GM18526 (cell line): Measurements from ENCODE around the gene ALDH1A3.

Experiments used
- POLR2A ChIP-seq: IDR thresholded peaks from 3 replicates; pipeline ENCODE4 v1.6.1; 2011; ENCODE audit not compliant: insufficient read length; ENCODE audit errors: extremely low read depth

Gene ALDH1A3

DNA sequence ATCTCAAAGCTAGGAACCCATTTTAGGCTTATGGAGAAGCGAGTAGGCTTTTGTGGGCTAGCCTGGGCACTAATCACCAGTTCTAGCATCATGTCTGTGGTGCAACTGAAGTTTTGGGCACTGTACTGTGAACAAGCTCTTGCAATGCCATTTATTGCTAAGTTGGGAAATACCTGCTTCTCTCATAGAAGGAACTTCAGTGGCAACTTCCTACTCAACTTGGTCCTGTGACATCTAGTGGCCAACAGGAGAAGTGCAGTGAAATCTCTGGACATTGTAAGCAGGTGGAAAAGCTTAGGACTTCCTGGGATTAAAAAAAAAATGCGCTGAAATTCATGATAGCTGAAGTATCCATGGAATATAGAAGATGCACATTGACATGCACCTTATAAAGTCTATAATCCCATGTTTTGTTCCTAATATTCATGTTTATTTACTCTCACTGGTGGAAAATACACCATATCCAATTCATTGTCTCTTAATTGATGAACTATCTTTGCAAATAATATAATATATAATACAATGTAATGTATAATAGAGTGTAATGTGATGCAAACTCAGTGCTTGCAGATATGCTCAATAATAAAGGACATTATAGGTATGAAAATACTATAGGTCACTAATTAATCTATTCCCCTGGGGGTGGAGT is 6.5 kb upstream of the ALDH1A3 start:
- TF ChIP-seq POLR2A: no peak

DNA sequence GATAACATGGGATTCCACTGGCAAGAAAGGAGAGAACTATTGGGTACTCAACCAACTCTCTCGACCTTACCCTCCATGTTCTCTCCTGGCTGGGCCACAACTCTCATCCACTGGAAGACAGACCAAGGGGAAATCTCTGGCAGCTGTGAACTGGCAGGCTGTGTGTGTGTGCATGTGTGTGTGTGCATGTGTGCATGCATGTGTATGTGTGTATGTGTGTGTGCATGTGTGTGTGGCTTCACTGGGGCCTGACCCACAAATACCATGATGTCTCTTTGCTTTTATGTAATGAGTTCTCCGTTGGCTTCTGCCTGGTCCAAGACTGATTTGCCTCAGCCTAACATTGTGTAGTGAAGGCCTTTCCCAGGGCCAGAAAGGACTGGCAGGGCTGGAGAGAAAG is 4.1 kb upstream of the ALDH1A3 start:
- no peak for TF ChIP-seq POLR2A

DNA sequence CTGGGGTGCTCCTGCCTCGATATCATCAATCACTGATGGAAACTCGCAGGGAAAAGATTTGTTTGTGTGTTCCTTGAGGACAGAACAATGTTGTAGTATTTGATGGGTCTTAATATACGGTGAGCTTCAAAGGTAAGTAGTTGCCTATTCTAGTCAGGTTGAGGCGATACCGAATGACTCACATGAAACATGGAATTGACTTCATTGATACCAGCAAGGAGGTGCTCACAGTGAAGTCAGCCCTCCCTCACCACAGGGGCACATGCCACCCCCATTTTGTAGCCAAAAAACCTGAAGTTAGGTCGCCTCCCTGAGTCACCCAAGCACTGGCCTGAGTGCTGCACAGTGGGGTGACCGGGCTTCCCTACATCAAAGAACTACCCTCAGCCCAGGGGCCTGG is 3.7 kb upstream of the ALDH1A3 start:
- no peak for TF ChIP-seq POLR2A

DNA sequence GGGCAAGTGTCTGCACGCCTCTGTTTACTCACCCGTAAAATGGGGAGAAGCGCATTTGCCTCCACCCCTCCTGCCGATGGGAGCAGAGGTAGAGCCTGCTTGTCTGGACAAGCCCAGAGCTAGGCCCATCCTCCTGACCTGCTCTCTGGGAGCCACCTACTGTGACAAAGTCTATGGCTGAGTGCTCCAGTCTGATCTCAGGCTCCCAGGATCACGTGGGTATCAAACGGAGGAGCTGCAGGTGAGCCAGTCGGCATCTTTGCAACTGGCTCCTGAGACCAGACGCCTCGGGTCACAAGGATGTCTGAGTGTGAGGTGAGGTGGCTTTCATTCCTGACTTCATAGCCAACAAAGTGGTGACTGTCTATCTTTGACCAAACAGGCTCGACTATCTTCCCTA is 2.1 kb upstream of the ALDH1A3 start:
- TF ChIP-seq POLR2A: no peak

DNA sequence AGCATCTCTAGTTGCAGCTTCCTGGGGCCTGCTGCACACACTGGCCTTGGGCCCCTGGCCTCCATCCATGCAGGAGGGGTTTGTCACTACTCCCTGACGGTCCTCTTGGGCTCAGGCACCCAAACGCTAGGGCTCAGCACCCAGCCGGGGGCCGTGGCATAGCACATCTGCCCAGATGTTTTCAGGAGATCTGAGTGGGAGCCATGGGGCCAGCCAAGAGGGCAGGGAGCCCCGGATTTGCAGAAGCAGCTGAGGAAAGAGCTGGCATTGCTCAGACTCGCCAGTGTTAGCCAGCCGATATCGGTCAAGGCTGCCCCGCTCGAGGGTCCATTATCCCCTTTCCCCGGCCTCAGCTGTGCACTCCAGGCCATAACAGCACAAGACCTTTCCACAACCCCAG is 1.5 kb upstream of the ALDH1A3 start:
- TF ChIP-seq POLR2A: no peak

DNA sequence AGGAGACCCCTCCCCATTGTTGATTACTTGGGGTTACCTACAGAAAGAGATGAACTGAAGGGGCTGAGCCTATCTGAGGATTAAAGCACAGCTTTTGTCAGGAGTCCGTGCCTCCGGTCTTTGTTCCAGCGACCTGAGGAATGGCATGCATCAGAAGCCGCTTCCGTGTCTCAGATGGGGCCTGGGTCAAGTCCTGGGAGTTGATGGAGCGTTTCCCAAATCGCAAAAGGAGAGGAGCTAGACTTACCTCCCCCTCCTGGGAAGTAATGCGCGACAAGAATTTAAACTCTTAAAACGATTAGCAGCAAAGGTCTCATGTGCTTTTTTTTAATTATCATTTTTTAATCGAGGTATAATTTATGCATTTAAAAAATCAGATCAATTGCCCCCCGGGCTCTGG is 983 bp upstream of the ALDH1A3 start:
- no peak for TF ChIP-seq POLR2A

DNA sequence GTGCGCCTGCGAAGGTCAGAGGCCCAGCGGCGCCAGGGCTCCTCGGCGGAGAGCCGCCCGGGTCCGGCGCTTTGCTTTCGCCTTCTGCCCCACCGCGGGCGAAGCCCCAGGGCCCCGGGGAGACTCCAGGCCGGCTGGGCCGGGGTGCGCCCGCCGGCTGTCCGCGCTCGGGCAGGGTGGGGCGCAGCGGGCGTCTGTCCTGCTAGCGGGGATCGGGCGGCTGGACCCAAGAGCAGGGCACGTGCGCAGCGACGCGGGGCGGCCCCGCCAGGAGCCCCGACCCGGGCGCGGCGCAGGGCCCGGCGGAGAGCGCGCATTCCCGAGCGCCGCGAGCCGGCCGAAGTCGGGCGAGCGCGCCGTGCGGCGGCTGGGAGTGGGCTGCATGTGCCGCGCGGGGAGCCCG is 569 bp upstream of the ALDH1A3 start:
- TF ChIP-seq POLR2A: no peak

DNA sequence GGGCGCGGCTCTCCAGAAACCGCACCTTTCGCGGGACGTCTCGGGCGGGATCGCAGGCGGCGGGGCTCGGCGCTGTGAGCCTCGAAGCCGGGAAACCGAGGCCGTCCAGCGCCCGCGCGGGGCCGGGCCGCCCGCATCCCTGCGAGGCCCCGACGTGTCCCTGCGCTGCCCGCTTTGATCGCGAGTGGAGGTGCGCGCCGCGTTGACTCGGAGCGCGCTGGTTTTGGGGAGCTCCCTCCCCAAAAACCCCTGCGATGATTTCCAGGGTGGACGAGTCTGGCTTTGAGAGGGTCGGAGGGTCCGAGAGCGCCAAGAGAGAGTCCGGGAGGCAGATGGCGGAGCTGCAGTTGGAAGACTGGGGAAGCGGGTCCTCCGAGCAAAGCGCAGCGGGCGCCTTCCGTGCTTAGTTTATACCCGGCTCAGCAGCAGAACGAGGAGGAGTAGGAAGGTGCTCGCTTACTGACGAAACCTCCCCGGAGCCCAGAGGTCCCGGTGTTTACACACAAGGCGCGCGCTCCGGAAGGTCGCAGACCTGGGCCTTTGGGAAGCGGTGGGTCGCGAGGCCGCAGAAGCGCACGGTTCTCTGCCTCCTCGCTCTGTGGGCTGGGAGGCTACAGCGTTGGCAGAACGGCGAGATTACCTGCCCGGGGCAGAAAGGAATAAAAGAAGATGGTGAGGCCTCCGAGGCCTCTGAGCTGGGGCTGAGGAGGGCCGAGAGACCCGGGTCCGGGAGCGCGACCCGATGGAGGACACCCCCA is 687 bp downstream of the ALDH1A3 start:
- no peak for TF ChIP-seq POLR2A

DNA sequence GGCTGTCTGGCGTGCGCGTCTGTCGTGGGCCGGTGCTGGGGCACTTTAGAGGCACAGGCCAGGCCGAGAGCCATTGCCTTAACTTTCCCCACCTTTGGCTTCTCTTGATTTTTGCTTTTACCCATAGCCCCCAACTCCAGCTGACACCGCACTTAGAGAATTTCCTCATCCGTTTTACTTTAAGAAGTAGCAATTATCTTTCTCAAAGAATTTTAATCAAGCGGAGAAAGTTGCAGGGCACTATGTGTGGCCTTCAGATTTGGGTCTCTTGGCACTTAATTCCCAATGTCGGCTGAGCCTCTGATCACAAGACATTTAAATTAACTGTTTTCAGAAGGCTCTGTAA is 1.2 kb downstream of the ALDH1A3 start:
- TF ChIP-seq POLR2A: no peak

DNA sequence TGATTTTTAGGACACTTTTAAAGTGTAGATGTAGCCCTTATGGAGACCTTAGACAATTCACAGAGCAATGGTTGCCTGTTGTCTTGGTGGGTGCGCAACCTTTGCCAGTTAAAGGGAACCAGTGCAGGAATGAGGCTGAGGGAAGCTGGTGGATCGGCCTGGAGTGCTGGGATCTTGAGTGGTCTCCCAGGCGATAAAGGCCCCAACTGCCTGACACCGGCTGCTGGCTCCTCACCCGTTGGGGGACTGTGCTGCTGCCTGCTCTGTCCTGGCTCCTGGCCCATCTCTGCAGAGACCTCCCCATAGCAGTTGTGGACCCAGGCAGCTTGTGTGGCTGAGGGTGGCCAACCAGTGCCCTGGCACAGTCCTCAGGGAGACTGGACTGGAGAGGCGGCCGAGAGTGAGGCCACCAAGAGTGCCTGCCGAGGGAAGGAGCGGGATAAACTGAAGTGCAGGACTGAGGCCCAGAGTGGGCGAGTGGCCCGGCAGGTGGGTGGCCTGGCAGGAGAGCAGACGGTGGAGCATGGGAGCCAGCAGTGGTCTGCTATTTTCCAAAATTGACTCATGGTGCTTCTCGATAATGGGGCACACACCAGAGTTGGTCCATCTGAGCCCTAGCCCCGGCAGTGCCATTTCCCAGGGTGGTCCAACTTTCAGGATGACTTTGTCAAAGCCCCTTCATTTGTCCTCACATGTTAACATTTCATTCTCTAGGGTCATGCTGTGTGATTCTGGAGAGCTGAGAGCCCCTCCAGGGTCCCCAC is 2.1 kb downstream of the ALDH1A3 start:
- no peak for TF ChIP-seq POLR2A

DNA sequence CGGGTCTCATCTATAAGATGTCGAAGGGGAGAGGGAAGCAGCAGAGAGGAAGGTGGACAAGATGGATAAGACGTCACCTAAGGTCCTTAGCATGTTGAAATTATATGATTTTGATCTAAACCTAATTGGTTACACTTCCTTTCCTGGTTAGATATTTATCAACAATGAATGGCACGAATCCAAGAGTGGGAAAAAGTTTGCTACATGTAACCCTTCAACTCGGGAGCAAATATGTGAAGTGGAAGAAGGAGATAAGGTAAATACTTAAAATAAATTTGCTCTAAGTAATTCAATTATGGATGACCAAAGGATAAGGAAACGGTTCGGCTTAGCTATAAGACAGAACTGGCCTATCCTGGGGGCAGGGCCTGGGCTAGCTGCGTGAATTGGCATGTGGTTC is 5.5 kb downstream of the ALDH1A3 start:
- TF ChIP-seq POLR2A: no peak

DNA sequence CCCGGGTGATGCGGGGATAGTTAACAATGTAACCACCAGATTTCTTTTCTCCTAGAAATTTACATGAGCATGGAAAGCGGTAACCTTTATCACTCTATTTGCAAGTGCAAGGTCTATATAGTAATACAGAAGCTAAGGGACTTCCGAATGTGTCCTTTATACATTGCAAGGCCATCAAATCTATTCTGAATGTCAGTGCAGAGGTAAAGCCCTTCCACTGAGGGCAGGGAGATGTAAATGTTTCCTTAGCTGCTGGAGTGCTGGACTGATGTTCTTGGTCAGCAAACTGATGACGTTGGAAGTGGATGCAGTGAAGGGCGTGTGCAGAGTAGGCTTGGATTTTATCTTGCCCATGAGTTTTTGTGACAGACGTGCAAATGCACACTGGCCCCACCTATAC is 6.2 kb downstream of the ALDH1A3 start:
- TF ChIP-seq POLR2A: no peak

DNA sequence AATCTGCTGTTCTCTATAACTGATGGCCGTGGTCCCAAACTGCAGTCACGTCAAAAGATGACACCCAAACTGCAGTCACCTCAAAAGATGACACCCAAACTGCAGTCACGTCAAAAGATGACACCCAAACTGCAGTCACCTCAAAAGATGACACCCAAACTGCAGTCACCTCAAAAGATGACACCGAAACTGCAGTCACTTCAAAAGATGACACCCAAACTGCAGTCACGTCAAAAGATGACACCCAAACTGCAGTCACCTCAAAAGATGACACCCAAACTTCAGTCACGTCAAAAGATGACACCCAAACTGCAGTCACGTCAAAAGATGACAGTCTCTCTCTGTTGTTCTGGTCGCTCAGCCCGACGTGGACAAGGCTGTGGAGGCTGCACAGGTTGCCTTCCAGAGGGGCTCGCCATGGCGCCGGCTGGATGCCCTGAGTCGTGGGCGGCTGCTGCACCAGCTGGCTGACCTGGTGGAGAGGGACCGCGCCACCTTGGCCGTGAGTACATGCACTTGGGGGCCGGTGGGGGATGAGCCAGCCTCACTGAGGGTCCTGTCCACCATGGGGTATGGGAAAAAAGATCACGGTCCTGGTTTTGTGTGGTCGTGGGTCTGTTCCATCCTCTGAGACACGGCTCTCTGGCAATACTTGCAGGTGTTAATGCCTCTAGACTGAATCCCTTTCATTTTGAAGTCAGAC is 7.7 kb downstream of the ALDH1A3 start:
- TF ChIP-seq POLR2A: no peak

DNA sequence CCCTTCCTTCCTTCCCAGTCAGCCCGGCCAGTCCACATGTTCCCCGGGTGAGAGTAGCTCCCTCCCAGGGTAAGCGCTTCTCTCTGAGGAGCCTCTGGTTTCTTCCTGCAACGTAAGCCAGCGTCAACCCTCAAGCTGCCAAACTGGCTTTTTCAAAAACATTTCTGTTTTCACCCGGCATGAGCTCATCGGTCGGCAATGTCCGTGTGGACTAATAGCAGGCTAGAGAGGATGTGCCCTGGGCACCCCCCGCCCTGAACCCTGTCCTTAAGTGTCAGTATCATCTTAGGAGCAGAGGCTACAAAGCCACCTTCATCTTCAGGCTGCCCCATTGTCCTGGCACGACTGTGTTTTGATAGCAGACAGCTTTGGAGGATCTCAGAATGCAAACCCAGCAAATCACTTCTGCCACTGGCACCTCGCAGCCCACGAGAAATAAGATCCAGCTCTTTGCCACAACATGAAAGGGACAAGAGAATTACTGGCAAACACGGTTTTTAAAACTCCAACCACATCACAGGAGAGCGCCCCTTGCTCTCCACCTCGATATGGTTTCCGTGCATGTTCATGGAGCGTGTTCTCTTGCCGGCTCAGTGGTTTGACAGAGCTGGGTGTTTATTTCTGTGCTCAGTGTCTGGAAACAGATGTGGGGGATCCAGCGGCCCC is 9.9 kb downstream of the ALDH1A3 start:
- TF ChIP-seq POLR2A: no peak

DNA sequence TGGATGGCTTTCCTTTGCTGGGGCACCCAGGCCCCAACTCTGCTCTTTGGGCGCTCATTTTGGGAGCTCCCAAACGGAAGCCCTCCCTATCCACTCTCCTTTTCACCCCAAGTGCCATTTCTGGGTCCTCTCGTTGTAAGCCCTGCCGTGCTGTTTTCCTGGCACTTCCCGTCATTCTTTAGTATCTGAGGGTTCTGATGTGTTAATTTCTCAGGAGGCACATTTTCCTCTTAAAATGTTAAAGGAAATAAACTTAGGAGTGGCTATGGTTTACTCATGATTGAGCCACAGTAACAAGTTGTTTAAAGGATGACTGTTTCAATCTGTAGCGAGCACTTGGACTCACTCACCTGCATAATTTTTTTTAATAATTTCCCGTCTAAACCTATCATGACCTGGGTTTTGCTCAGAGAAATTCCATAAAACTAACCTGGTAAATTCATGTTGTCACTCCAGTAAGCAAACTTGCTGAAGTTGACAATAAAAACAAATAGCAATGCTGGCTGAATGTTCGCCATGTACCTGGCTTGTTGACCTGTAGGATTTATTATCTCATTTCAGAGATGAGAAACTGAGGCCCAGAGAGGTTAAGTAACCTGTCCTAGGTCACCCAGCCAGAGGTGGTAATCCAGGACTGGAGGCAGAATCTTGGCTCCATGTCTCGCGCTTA is 10.6 kb downstream of the ALDH1A3 start:
- TF ChIP-seq POLR2A: no peak
